IMR-90 (cell line): ENCODE measurements around the gene IL17B. TPM values are rescaled to one million over a fixed set of nuclear protein-coding genes. Genes with fewer than 3 reads are reported as not detected.

Experiments used
- ATAC-seq: fragments of 200-7000 bp; cut with Tn5 transposase; 2 replicates; pipeline ENCODE4 v1.9.1; 2020; ENCODE audit warnings: low read depth, mild to moderate bottlenecking, moderate library complexity
- BruUV-seq: library from RNA; stranded (reverse); fragments of 400-500 nt; replicated peaks from 2 replicates; lab custom pipeline; 2021; lab: Mats Ljungman, UMichigan
- CTCF ChIA-PET: fragments of 300-600 bp; formaldehyde crosslinking; extraction: SDS; loops from one replicate; lab custom pipeline; 2021; ENCODE audit warnings: antibody characterized with exemption; lab: Yijun Ruan, JAX
- POLR2A ChIA-PET: fragments of 300-600 bp; sonication (Branson Sonifier 250); formaldehyde crosslinking; loops from one replicate; lab custom pipeline; 2022; ENCODE audit warnings: antibody characterized with exemption; ENCODE audit not compliant: unreplicated experiment; lab: Charles Lee
- DNase-seq: peaks from one replicate; pipeline ENCODE4 v3.0.0; 2013
- H2AFZ ChIP-seq: replicated peaks from 2 replicates; pipeline ENCODE3; 2013; ENCODE audit warnings: low read length, mild to moderate bottlenecking; ENCODE audit not compliant: poor library complexity
- H2AK5ac ChIP-seq: 2 replicates; pipeline ENCODE4 v1.6.1; 2013; ENCODE audit warnings: low read depth, low read length, inconsistent platforms
- H2AK9ac ChIP-seq: replicated peaks from 2 replicates; pipeline ENCODE3; 2013; ENCODE audit warnings: mild to moderate bottlenecking, low read depth, low read length, moderate library complexity; ENCODE audit not compliant: poor library complexity
- H2BK120ac ChIP-seq: 2 replicates; pipeline ENCODE4 v1.6.1; 2013; ENCODE audit warnings: low read depth, low read length, inconsistent platforms
- H2BK15ac ChIP-seq: 3 replicates; pipeline ENCODE4 v1.6.1; 2013; ENCODE audit warnings: low read depth, low read length, inconsistent platforms
- H2BK20ac ChIP-seq: 2 replicates; pipeline ENCODE4 v1.6.1; 2013; ENCODE audit warnings: low read depth, mild to moderate bottlenecking, inconsistent platforms, low read length, moderate library complexity
- H2BK5ac ChIP-seq: 2 replicates; pipeline ENCODE4 v1.6.1; 2013; ENCODE audit warnings: mild to moderate bottlenecking, low read depth, low read length, inconsistent platforms; ENCODE audit not compliant: poor library complexity, severe bottlenecking
- H3K14ac ChIP-seq: replicated peaks from 2 replicates; pipeline ENCODE4 v1.6.1; 2013; ENCODE audit warnings: low read depth, low read length, inconsistent platforms
- H3K18ac ChIP-seq: 2 replicates; pipeline ENCODE4 v1.6.1; 2013; ENCODE audit warnings: low read depth, low read length, control low read depth
- H3K23ac ChIP-seq: 2 replicates; pipeline ENCODE4 v1.6.1; 2013; ENCODE audit warnings: low read depth, low read length, inconsistent platforms
- H3K27ac ChIP-seq: 2 replicates; pipeline ENCODE4 v1.5.1; 2013; ENCODE audit warnings: mild to moderate bottlenecking, control low read depth, low read length; ENCODE audit not compliant: insufficient read depth
- H3K27me3 ChIP-seq: 2 replicates; pipeline ENCODE4 v1.6.1; 2013; ENCODE audit warnings: low read length; ENCODE audit not compliant: control insufficient read depth, insufficient read depth
- H3K36me3 ChIP-seq: 2 replicates; pipeline ENCODE4 v1.6.1; 2013; ENCODE audit warnings: low read length, mixed read lengths; ENCODE audit not compliant: control insufficient read depth, insufficient read depth
- H3K4ac ChIP-seq: 2 replicates; pipeline ENCODE4 v1.6.1; 2013; ENCODE audit warnings: low read depth, low read length, inconsistent platforms
- H3K4me1 ChIP-seq: 2 replicates; pipeline ENCODE4 v1.6.1; 2013; ENCODE audit warnings: low read length, mixed read lengths; ENCODE audit not compliant: control insufficient read depth, insufficient read depth
- H3K4me2 ChIP-seq: 2 replicates; pipeline ENCODE4 v1.6.1; 2013; ENCODE audit warnings: low read depth, mild to moderate bottlenecking, control low read depth, low read length, moderate library complexity
- H3K4me3 ChIP-seq: 2 replicates; pipeline ENCODE4 v1.5.1; 2013; ENCODE audit warnings: low read depth, mild to moderate bottlenecking, control low read depth, low read length, moderate library complexity; ENCODE audit not compliant: insufficient read depth
- H3K56ac ChIP-seq: 2 replicates; pipeline ENCODE4 v1.6.1; 2013; ENCODE audit warnings: low read length, inconsistent platforms; ENCODE audit not compliant: insufficient read depth; ENCODE audit errors: extremely low read depth
- H3K79me1 ChIP-seq, 2 experiments: 2 replicates each; pipeline ENCODE4 v1.6.1; 2013; ENCODE audit warnings: low read length in 2 of 2, inconsistent platforms in 1 of 2, low read depth in 1 of 2
- H3K9ac ChIP-seq: 2 replicates; pipeline ENCODE4 v1.6.1; 2013; ENCODE audit warnings: low read depth, low read length, control low read depth
- H3K9me1 ChIP-seq: 2 replicates; pipeline ENCODE4 v1.6.1; 2013; ENCODE audit warnings: low read length, inconsistent platforms; ENCODE audit not compliant: insufficient read depth
- H3K9me3 ChIP-seq: 2 replicates; pipeline ENCODE4 v1.6.1; 2013; ENCODE audit warnings: low read length; ENCODE audit not compliant: control insufficient read depth, insufficient read depth
- H4K20me1 ChIP-seq: 2 replicates; pipeline ENCODE4 v1.6.1; 2013; ENCODE audit warnings: low read length, inconsistent platforms; ENCODE audit not compliant: insufficient read depth
- H4K5ac ChIP-seq: 2 replicates; pipeline ENCODE4 v1.6.1; 2013; ENCODE audit warnings: mild to moderate bottlenecking, low read depth, low read length, control low read depth
- H4K8ac ChIP-seq, 2 experiments: 2 replicates each; pipeline ENCODE4 v1.6.1; 2013; ENCODE audit warnings: low read depth in 2 of 2, low read length in 2 of 2, control low read depth in 1 of 2, inconsistent platforms in 1 of 2
- H4K91ac ChIP-seq: 2 replicates; pipeline ENCODE4 v1.6.1; 2013; ENCODE audit warnings: low read depth, low read length, inconsistent platforms; ENCODE audit not compliant: insufficient read depth
- BHLHE40 ChIP-seq: fragments of 150-350 bp; IDR thresholded peaks from 2 replicates; pipeline ENCODE4 v1.6.1; 2016; ENCODE audit warnings: mild to moderate bottlenecking, low read depth, low read length
- CEBPB ChIP-seq: IDR thresholded peaks from 2 replicates; pipeline ENCODE4 v1.6.1; 2012; ENCODE audit warnings: low read depth, low read length, improper control_type of control experiment
- RCOR1 ChIP-seq: IDR thresholded peaks from 2 replicates; pipeline ENCODE4 v1.6.1; 2012; ENCODE audit warnings: mild to moderate bottlenecking, low read length, improper control_type of control experiment; ENCODE audit not compliant: insufficient replicate concordance
- WGBS, 2 experiments: methylation state at CpG; one replicate each; pipeline versions ENCODE4 v1.1.5 to v1.1.7; 2013; ENCODE audit warnings: missing lambda C conversion rate in 2 of 2; ENCODE audit not compliant: insufficient read length in 1 of 2; ENCODE audit errors: extremely low coverage in 2 of 2; 5-methylcytosine and 5-hydroxymethylcytosine counted together
- dilution Hi-C: fragments of 300-500 bp; cut with HindIII; formaldehyde crosslinking; loops from one replicate; pipeline ENCODE4 v1.14.3; 2018; ENCODE audit warnings: low sequenced_read_pairs; ENCODE audit not compliant: unreplicated experiment
- in situ Hi-C: fragments of 300-500 bp; cut with MboI; formaldehyde crosslinking; loops from 3 replicates; pipeline ENCODE4 v1.14.3; 2019; ENCODE audit warnings: low sequenced_read_pairs, inconsistent platforms, mixed read lengths
- intact Hi-C: fragments of 100-400 bp; cut with micrococcal nuclease; formaldehyde crosslinking; loops from 2 replicates; pipeline ENCODE4 v1.10.0; 2022
- polyA plus RNA-seq, 3 experiments: library from polyadenylated mRNA; depleted of rRNA; stranded (reverse); fragments of >200 nt; gene quantifications; 2 replicates each; pipeline ENCODE4 v1.2.3, GENCODE V29; 2012; ENCODE audit warnings: low replicate concordance in 1 of 3
- total RNA-seq: library from RNA; depleted of rRNA; stranded (reverse); fragments of >200 nt; gene quantifications from 2 replicates; pipeline ENCODE4 v1.2.3, GENCODE V29; 2012

The IL17B gene
- total and polyA plus RNA-seq, 2 of the 4 experiments (the other 2 are of a cell fraction): 0.31 TPM; not detected in 1

DNA sequence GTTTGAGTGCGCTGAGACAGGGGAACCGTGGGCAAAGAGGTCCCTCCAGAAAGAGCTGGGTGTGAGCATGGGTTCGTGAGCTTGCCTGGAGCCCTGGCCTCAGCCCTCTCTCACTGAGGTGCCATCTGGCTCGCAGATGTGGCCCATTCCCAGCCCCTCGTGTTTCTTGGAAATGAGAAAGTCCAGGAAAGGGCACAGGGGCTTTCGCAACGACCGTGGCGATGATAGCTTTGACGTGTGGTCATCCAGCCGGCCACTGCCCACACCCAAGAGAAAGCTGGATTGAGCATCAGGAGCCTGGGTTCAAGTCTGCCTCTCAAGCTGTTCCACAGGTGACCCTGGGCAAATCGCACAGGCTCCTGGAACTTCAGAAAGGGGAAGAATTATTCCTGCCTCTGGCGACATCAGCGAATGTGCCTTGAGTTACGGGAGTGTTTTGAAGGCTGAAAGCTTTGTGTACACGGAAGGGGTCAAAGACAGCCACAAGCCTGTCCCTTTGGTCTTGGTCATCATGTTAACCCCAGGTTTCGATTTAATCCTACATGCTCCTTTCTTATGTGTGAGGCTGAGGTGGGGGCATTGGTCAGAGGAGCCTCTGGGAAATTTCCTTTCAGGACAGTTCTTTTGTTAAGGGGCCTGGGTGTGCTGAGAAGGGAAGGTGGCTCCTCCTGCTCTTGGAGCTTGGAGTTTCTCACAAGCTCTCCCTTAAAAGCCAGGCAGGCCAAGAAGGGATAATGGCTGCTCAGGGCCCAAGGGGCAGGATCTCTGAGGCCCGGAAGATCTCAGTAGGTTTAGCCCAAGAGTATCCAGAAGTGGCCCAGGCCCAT is 41.7 kb upstream of the IL17B start:
- no peak for TF ChIP-seq RCOR1
- peak; percentile 95 for TF ChIP-seq CEBPB
- peak; percentile 20; the same call in 1 of the 2 replicates for TF ChIP-seq BHLHE40
- Histone ChIP-seq H2AK5ac (peak overlapping the region; percentile 69), H2AK9ac (peak overlapping the region; percentile 83), H3K9me3 (no peaks in the 10 kb centered on the region), H2BK15ac (peak overlapping the region; percentile 39; the same call in 2 of the 3 replicates), H3K4me3 (no peak overlapping the region), H3K56ac (peak overlapping the region; percentile 42), H3K27ac (peak overlapping the region; percentile 99), H3K4me2 (peak overlapping the region; percentile 21), H3K79me1 (peaks cover 29 to 88% of the 10 kb centered on the region in 2 experiments), H3K14ac (peak overlapping the region; percentile 69), H3K27me3 (no peaks in the 10 kb centered on the region), H4K5ac (peak overlapping the region; percentile 69), H3K18ac (peak overlapping the region; percentile 73), H3K23ac (peak overlapping the region; percentile 82), H3K9ac (peak overlapping the region; percentile 52), H2BK5ac (peak overlapping the region; percentile 87), H4K20me1 (peaks cover 67% of the 10 kb centered on the region), H4K91ac (peak overlapping the region; percentile 76), H2AFZ (peak overlapping the region; percentile 55), H3K4ac (peak overlapping the region; percentile 86), H2BK20ac (peak overlapping the region; percentile 70), H3K9me1 (peaks cover 29% of the 10 kb centered on the region), H3K36me3 (peaks cover 81% of the 10 kb centered on the region), H4K8ac (peak overlapping the region; percentile 70 to 79), H2BK120ac (peak overlapping the region; percentile 99), H3K4me1 (peaks cover 76% of the 10 kb centered on the region)
- peak; percentile 94 for DNase-seq
- ChIA-PET POLR2A (interaction anchor here (0.7 to 0.9 kb wide), 2 partner anchors 12 to 13 kb away, joined by 4 read pairs; no protein-coding TSS in a partner anchor), CTCF (interaction anchor here (1.3 kb wide), 1 partner anchor 14 kb away, joined by 4 read pairs; no protein-coding TSS in a partner anchor)
- intact Hi-C loops (no loop called here), dilution Hi-C loops (no loop called here), in situ Hi-C loops (no loop called here)
- BruUV-seq: no TSS peak
- no peak for ATAC-seq
- 29% methylated on average over 9 of the region's 18 CpGs; no CpG with 5 or more reads in 1 of the 2 experiments for WGBS, 2 experiments
